ENCODE data around the gene HIPK3.
"Not testable (repeated sequence)": the region's sequence is repeated elsewhere in the genome, so short reads cannot be mapped to it uniquely, and the experiment has no call there.

The HIPK3 gene

GRCh38 chr11:33242575-33242974, 14.6 kb upstream of the HIPK3 start:
- Mint-ChIP-seq H3K4me1 (ENCODE audit: low read depth) (no peaks in the 10 kb centered on the region), H3K27ac (no peak overlapping the region)
- intact Hi-C loops (cut with micrococcal nuclease), result no loop called here

GRCh38 chr11:33243654-33244053, 13.5 kb upstream of the HIPK3 start:
- H3K27ac Mint-ChIP-seq; H3K4me3 Mint-ChIP-seq; intact Hi-C loops (cut with micrococcal nuclease); H3K27me3 Mint-ChIP-seq; H3K36me3 Mint-ChIP-seq (ENCODE audit: low read depth); H3K4me1 Mint-ChIP-seq (ENCODE audit: low read depth): not testable (repeated sequence)
- peaks cover 19% of the 10 kb centered on the region for H3K9me3 Mint-ChIP-seq

More at GRCh38 chr11:33242575-33242974, 14.6 kb upstream of the HIPK3 start:
- Mint-ChIP-seq H3K27me3 (peaks cover 3% of the 10 kb centered on the region), H3K4me3 (no peak overlapping the region), H3K36me3 (ENCODE audit: low read depth) (no peaks in the 10 kb centered on the region), H3K9me3 (peaks cover 19% of the 10 kb centered on the region)

- H3K4me1 Mint-ChIP-seq (ENCODE audit: low read depth), result peaks cover 8% of the 10 kb centered on the region
- H3K36me3 Mint-ChIP-seq (ENCODE audit: low read depth), result no peaks in the 10 kb centered on the region
- H3K27ac Mint-ChIP-seq, result no peak overlapping the region
- H3K9me3 Mint-ChIP-seq, result peaks cover 13% of the 10 kb centered on the region
- no peak overlapping the region for H3K4me3 Mint-ChIP-seq
- intact Hi-C loops (cut with micrococcal nuclease), result no loop called here
- H3K27me3 Mint-ChIP-seq, result no peaks in the 10 kb centered on the region
Observed at GRCh38 chr11:33248416-33248971, 8.7 kb upstream of the HIPK3 start.

- Mint-ChIP-seq H3K27me3 (no peaks in the 10 kb centered on the region), H3K36me3 (ENCODE audit: low read depth) (peaks cover 23% of the 10 kb centered on the region), H3K27ac (peak overlapping the region; percentile 93), H3K4me1 (ENCODE audit: low read depth) (peaks cover 35% of the 10 kb centered on the region), H3K4me3 (peak overlapping the region; percentile 88), H3K9me3 (peaks cover 2% of the 10 kb centered on the region)
- intact Hi-C loops (cut with micrococcal nuclease), result loop anchor here (5.0 kb wide), 2 partner anchors 44 to 66 kb away; no protein-coding TSS in a partner anchor
Observed at GRCh38 chr11:33256031-33256812, 959 bp upstream of the HIPK3 start.

- Mint-ChIP-seq H3K36me3 (ENCODE audit: low read depth) (peaks cover 27% of the 10 kb centered on the region), H3K4me1 (ENCODE audit: low read depth) (peaks cover 41% of the 10 kb centered on the region), H3K27ac (peak overlapping the region; percentile 93), H3K4me3 (peak overlapping the region; percentile 88), H3K9me3 (peaks cover 6% of the 10 kb centered on the region), H3K27me3 (no peaks in the 10 kb centered on the region)
- intact Hi-C loops (cut with micrococcal nuclease), result loop anchor here (5.0 kb wide), 2 partner anchors 44 to 66 kb away; no protein-coding TSS in a partner anchor
Observed at GRCh38 chr11:33256813-33257159, 395 bp upstream of the HIPK3 start.

- Mint-ChIP-seq H3K27ac (peak overlapping the region; percentile 93), H3K4me1 (ENCODE audit: low read depth) (peaks cover 51% of the 10 kb centered on the region), H3K4me3 (peak overlapping the region; percentile 88), H3K36me3 (ENCODE audit: low read depth) (peaks cover 27% of the 10 kb centered on the region), H3K9me3 (peaks cover 6% of the 10 kb centered on the region), H3K27me3 (no peaks in the 10 kb centered on the region)
- intact Hi-C loops (cut with micrococcal nuclease), result loop anchor here (2.0 to 5.0 kb wide), 3 partner anchors 46 to 91 kb away; no protein-coding TSS in a partner anchor
Observed at GRCh38 chr11:33257897-33258630, 883 bp downstream of the HIPK3 start.

- intact Hi-C loops (cut with micrococcal nuclease), result loop anchor here (2.0 to 5.0 kb wide), 3 partner anchors 46 to 92 kb away; no protein-coding TSS in a partner anchor
- peak overlapping the region; percentile 93 for H3K27ac Mint-ChIP-seq
- no peaks in the 10 kb centered on the region for H3K27me3 Mint-ChIP-seq
- H3K4me3 Mint-ChIP-seq, result peak overlapping the region; percentile 88
- H3K36me3 Mint-ChIP-seq (ENCODE audit: low read depth), result peaks cover 27% of the 10 kb centered on the region
- peaks cover 6% of the 10 kb centered on the region for H3K9me3 Mint-ChIP-seq
- H3K4me1 Mint-ChIP-seq (ENCODE audit: low read depth), result peaks cover 53% of the 10 kb centered on the region
Observed at GRCh38 chr11:33258631-33259205, 1.5 kb downstream of the HIPK3 start.

GRCh38 chr11:33259869-33260268, 2.7 kb downstream of the HIPK3 start:
- Mint-ChIP-seq H3K36me3 (ENCODE audit: low read depth) (peaks cover 27% of the 10 kb centered on the region), H3K4me3 (peak overlapping the region; percentile 88), H3K27me3 (no peaks in the 10 kb centered on the region), H3K27ac (peak overlapping the region; percentile 30), H3K9me3 (peaks cover 6% of the 10 kb centered on the region), H3K4me1 (ENCODE audit: low read depth) (peaks cover 52% of the 10 kb centered on the region)
- intact Hi-C loops (cut with micrococcal nuclease), result loop anchor here (2.0 to 5.0 kb wide), 3 partner anchors 48 to 93 kb away; no protein-coding TSS in a partner anchor

GRCh38 chr11:33261350-33261749, 4.2 kb downstream of the HIPK3 start:
- H3K9me3 Mint-ChIP-seq; intact Hi-C loops (cut with micrococcal nuclease); H3K27me3 Mint-ChIP-seq; H3K4me3 Mint-ChIP-seq: not testable (repeated sequence)
- Mint-ChIP-seq H3K4me1 (ENCODE audit: low read depth) (peaks cover 56% of the 10 kb centered on the region), H3K36me3 (ENCODE audit: low read depth) (peaks cover 27% of the 10 kb centered on the region), H3K27ac (peak overlapping the region; percentile 36)

- no peaks in the 10 kb centered on the region for H3K27me3 Mint-ChIP-seq
- H3K4me1 Mint-ChIP-seq (ENCODE audit: low read depth), result peaks cover 56% of the 10 kb centered on the region
- H3K4me3 Mint-ChIP-seq, result no peak overlapping the region
- peak overlapping the region; percentile 36 for H3K27ac Mint-ChIP-seq
- H3K9me3 Mint-ChIP-seq, result peaks cover 6% of the 10 kb centered on the region
- intact Hi-C loops (cut with micrococcal nuclease), result no loop called here
- peaks cover 22% of the 10 kb centered on the region for H3K36me3 Mint-ChIP-seq (ENCODE audit: low read depth)
Observed at GRCh38 chr11:33262011-33262645, 4.9 kb downstream of the HIPK3 start.

- intact Hi-C loops (cut with micrococcal nuclease), result no loop called here
- Mint-ChIP-seq H3K27me3 (no peaks in the 10 kb centered on the region), H3K4me3 (no peak overlapping the region), H3K4me1 (ENCODE audit: low read depth) (peaks cover 56% of the 10 kb centered on the region), H3K36me3 (ENCODE audit: low read depth) (peaks cover 10% of the 10 kb centered on the region), H3K27ac (peak overlapping the region; percentile 51), H3K9me3 (peaks cover 6% of the 10 kb centered on the region)
Observed at GRCh38 chr11:33263549-33263948, 6.4 kb downstream of the HIPK3 start.

GRCh38 chr11:33264926-33265325, 7.7 kb downstream of the HIPK3 start:
- Mint-ChIP-seq H3K4me3 (no peak overlapping the region), H3K4me1 (ENCODE audit: low read depth) (peaks cover 63% of the 10 kb centered on the region), H3K27me3 (no peaks in the 10 kb centered on the region), H3K27ac (no peak overlapping the region), H3K36me3 (ENCODE audit: low read depth) (peaks cover 11% of the 10 kb centered on the region), H3K9me3 (peaks cover 6% of the 10 kb centered on the region)
- intact Hi-C loops (cut with micrococcal nuclease), result no loop called here

GRCh38 chr11:33266393-33267215, 9.4 kb downstream of the HIPK3 start:
- Mint-ChIP-seq H3K27me3 (no peaks in the 10 kb centered on the region), H3K27ac (no peak overlapping the region), H3K4me1 (ENCODE audit: low read depth) (peaks cover 52% of the 10 kb centered on the region), H3K36me3 (ENCODE audit: low read depth) (peaks cover 7% of the 10 kb centered on the region), H3K4me3 (peak overlapping the region; percentile 6), H3K9me3 (peaks cover under 1% of the 10 kb centered on the region)
- intact Hi-C loops (cut with micrococcal nuclease), result no loop called here

All from dendritic cell treated with granulocyte-macrophage colony-stimulating factor and Interleukin-4, amounts not matched to agents 40 ng/mL and 50 ng/mL, for 4 days (primary cell).